Measurements from ENCODE around the gene C11orf58.

DNA sequence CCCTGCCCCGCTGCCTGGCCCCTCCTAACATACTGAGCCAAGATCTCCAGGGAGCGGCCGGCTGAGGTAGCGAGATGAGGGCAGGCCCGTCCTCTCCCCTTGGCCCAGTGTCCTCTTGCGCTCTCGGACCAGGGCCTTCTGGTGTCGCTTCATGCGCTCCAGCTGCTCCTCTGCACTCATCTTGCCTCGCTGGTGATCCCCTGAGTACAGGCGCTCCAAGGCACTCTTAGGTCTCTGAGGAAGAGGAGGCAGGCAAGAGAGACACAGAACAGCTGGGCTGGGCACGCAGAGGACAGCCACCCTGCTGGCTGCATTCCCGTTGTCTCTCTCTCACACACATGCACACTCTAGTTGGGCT lies 50.6 kb downstream of the C11orf58 start:
- TF ChIP-seq RAD21 (IDR thresholded peaks at IDR 0.05; ENCODE audit: low read depth), result no peak
- TF ChIP-seq EP300 (IDR thresholded peaks at IDR 0.05; ENCODE audit: borderline replicate concordance), result no peak
- TF ChIP-seq, protein P1, sequence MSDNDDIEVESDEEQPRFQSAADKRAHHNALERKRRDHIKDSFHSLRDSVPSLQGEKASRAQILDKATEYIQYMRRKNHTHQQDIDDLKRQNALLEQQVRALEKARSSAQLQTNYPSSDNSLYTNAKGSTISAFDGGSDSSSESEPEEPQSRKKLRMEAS (IDR thresholded peaks at IDR 0.05), result no peak
- TF ChIP-seq TAF1 (IDR thresholded peaks at IDR 0.05; ENCODE audit: low read depth), result no peak
- TF ChIP-seq CREB1 (IDR thresholded peaks at IDR 0.05; ENCODE audit: low read depth), result no peak
- TF ChIP-seq EGR1 (IDR thresholded peaks at IDR 0.05), result no peak
- TF ChIP-seq ZBTB7A (IDR thresholded peaks at IDR 0.05; ENCODE audit: low read depth), result no peak
- TF ChIP-seq NFIC (IDR thresholded peaks at IDR 0.05), result no peak
- no peak for TF ChIP-seq USF1 (IDR thresholded peaks at IDR 0.05)
- TF ChIP-seq, protein P2, sequence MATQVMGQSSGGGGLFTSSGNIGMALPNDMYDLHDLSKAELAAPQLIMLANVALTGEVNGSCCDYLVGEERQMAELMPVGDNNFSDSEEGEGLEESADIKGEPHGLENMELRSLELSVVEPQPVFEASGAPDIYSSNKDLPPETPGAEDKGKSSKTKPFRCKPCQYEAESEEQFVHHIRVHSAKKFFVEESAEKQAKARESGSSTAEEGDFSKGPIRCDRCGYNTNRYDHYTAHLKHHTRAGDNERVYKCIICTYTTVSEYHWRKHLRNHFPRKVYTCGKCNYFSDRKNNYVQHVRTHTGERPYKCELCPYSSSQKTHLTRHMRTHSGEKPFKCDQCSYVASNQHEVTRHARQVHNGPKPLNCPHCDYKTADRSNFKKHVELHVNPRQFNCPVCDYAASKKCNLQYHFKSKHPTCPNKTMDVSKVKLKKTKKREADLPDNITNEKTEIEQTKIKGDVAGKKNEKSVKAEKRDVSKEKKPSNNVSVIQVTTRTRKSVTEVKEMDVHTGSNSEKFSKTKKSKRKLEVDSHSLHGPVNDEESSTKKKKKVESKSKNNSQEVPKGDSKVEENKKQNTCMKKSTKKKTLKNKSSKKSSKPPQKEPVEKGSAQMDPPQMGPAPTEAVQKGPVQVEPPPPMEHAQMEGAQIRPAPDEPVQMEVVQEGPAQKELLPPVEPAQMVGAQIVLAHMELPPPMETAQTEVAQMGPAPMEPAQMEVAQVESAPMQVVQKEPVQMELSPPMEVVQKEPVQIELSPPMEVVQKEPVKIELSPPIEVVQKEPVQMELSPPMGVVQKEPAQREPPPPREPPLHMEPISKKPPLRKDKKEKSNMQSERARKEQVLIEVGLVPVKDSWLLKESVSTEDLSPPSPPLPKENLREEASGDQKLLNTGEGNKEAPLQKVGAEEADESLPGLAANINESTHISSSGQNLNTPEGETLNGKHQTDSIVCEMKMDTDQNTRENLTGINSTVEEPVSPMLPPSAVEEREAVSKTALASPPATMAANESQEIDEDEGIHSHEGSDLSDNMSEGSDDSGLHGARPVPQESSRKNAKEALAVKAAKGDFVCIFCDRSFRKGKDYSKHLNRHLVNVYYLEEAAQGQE (IDR thresholded peaks at IDR 0.05; ENCODE audit: low read depth), result no peak
